NCI-H1930 (cell line): Measurements from ENCODE around the gene PPP4R1.

Experiments
- DNase-seq, 2 experiments: peaks; one replicate each; lab custom pipeline; 2025; lab: John Stamatoyannopoulos, UW

PPP4R1 gene

DNA sequence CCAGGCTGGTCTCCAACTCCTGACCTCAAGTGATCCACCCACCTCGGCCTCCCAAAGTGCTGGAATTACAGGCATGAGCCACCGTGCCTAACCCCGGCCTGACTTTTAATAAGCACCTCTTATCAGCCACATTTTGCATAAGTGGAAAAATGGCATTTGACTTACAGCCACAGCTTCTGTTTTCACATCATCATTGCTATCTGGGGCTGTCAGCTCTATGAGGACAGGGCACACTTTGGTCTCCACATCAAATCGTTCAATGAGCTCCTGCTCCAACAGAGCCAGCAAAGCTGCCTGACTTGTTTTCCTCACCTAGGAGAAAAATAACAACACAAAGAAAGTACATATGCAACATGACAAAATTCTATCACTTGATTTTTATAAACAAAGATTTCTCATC, 26.4 kb downstream of the PPP4R1 start:
- DNase-seq = no peak

DNA sequence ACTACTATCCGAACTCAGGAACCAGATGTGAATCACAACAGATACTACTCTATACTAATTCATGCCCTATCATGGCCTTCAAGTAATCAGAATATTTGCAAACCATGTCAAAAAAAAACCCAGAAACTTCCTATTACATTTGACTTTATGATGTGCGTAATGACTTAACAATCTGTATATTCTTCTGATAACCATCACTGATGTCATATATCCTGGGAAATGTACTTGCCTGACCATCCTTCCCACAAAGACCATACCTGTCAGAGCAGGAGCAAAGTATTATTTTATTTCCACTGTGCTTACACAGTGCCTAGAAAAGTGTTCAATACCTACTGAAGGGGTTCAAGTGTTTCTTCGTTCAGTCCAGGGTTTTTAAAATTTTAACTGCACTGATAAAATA, 27.5 kb downstream of the PPP4R1 start:
- DNase-seq = no peak

DNA sequence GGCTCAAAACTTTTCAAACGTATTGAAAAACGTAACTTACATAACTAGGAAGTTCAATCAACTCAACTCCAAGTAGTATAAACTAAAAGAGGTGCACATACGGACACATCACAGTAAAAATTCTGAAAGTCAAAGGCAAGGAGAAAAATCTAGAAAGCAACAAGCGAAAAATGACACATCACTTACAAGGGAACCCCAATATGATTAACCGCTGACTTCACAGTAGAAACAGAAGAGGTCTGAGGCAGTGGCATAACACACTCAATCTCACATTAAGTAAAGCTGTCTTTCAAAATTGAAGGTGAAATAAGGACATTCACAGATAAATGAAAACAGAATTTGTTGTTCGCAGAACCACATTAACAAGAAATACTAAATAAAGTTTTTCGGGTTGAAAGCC, 32.7 kb downstream of the PPP4R1 start:
- DNase-seq = no peak

- no peak for DNase-seq
Measured at GRCh38 chr18:9578306-9578705, 36.1 kb downstream of the PPP4R1 start.

DNA sequence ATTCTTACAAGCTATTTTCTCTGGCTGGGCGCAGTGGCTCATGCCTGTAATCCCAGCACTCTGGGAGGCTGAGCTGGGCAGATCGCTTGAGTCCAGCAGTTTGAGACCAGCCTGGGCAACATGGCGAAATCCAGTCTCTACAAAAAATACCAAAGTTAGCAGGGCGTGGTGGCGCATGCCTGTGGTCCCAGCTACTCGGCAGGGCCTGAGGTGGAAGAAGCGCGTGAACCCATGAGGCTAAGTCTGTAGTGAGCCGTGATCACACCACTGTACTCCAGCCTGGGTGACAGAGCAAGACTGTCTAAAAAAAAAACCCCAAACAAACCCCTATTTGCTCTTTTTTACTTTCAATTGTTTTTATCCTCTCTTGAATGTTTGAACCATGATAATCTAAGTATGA, 37.0 kb downstream of the PPP4R1 start:
- DNase-seq = no peak

DNA sequence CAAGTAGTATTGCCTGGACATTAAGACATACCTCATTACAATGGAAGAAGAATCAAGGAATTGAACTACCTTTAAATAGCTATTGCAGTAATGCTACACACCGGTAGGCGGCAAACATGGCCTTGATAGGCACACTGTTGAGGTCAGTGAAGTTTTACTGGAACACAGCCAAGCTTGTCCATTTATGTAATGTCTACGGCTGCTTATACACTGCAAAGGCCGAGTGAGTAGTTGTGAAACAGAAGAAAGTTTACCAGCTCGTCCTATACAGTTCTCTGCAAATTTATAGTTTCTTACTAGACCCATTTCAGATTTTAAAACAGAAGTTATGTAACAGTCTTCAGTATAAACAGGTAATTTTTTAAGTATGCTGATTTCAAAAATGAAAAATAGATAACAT, 38.8 kb downstream of the PPP4R1 start:
- no peak for DNase-seq

GRCh38 chr18:9574473-9575115, 39.8 kb downstream of the PPP4R1 start:
- DNase-seq = no peak

DNA sequence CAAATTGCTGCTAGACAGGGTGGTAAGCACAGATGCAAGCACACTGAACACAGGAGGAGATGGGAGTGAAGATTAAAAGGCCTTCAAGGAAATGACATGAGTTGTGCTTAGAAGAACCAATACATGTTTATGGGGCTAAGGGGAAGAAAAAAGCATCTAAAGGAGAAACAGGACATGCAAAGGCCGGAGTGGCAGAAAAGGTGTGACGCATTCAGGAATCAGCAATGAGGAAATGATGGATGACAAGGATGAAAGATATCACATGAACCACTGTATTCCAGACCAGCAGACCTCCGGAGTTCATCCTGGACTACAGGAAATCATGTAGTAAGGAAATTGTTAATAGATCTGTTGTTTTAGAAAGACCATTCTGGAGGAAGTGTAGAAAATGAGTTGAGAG, 42.8 kb downstream of the PPP4R1 start:
- no peak for DNase-seq

DNA sequence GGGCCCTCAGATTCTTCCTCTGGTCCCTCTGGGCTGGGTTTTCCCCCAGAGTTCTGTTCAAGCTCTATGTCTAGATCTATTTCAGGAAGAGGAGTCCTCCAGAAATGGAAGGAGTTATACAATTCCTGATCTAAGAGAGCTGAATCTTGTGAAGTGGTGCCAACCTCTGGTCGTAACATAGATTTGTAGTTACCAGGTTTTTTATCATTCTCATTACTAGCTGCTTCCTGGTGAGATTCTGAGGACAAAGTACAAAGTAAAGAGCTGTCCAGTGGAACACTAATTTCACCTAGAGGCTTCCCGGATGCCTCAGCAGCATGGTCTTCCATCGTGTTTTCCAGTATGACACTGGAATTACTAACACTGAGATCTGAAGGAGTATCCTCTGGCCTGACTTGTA, 44.1 kb downstream of the PPP4R1 start:
- no peak for DNase-seq

GRCh38 chr18:9569178-9569577, 45.2 kb downstream of the PPP4R1 start:
- no peak for DNase-seq

- DNase-seq = no peak
Measured at GRCh38 chr18:9568186-9568585, 46.2 kb downstream of the PPP4R1 start.

DNA sequence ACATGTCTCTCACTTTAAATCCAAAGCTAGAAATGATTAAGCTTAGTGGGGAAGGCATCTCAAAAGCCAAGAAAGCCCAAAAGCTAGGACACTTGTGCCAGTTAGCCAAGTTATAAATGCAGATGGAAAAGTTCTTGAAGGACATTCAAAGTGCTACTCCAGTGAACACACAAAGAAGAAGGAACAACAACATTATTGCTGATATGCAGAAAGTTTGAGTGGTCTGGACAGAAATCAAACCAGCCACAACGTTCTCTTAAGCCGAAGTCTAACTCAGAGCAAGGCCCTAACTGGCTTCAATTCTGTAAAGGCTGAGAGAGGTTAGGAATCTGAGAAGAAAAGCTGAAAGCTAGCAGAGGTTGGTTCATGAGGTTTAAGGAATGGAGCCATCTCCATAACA, 49.0 kb downstream of the PPP4R1 start:
- DNase-seq = no peak

GRCh38 chr18:9563331-9563730, 51.0 kb downstream of the PPP4R1 start:
- DNase-seq = no peak

- no peak for DNase-seq
Measured at GRCh38 chr18:9562584-9562983, 51.8 kb downstream of the PPP4R1 start.

DNA sequence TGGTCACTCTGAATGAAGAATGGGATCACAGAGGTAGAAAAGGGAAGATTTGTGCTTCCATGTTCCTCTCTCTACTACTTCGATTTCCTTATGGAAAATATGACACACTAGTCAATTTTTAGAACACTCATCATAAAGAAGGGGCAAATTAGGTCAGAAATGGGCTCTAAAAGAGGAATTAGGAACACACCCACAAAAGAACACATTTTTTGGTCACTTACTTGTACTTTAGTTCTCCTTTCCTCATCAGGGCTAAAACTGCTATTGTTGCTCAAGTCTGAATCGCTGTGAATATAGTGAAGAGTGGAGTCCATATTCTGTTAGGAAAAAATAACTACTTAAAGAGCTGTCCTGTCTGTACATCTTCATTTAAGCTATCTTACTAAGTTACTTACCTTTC, 52.6 kb downstream of the PPP4R1 start:
- no peak for DNase-seq

DNA sequence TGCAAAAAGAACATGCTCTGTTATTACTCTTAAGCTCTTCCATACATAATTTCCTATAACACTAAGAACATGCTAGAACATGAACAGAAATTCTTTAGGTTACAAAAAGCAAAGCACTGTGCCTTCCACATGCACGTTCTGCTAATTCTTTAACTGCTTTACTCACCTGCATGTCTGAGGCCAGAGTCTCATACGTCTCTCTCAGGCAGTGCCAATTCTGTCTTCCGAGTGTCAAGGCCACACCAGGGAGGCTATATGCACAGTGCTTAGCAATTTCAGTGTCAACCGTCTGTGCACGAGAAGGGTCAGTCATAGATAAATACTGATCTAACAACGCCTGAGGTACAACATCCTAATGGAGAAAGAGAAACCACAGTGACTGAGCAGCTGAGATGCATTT, 55.1 kb downstream of the PPP4R1 start:
- no peak for DNase-seq

DNA sequence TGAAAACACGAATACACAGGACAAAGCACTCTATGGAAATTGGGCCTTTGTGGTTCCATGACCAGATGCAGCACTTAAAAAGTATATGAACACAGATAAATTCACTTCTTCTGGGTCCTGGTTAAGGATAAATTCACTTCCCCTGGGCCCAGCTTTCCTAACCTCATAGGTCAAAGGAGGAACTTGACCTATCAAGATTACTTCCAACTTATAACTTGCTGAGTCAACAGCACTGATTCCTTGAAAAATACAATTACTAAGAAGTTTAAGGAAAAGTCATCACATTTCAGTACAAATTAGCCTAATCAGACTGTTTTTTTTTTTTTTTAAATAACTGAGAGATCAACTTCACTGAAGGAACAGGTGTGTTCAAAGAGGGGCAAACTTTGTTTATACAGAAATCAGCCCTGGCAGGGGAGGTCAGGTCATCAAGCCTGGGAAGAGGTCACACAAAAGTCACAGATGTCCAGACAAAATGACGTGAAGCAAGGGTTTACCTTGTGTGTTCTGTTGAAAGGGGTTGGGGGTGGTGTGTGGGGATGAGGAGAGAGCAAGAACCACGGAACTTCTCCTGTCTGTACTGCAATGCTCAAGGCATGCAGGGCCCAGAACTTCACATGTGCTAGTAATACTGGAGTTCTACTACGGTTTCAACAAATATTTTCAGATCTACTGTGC, 55.8 kb downstream of the PPP4R1 start:
- no peak for DNase-seq

DNA sequence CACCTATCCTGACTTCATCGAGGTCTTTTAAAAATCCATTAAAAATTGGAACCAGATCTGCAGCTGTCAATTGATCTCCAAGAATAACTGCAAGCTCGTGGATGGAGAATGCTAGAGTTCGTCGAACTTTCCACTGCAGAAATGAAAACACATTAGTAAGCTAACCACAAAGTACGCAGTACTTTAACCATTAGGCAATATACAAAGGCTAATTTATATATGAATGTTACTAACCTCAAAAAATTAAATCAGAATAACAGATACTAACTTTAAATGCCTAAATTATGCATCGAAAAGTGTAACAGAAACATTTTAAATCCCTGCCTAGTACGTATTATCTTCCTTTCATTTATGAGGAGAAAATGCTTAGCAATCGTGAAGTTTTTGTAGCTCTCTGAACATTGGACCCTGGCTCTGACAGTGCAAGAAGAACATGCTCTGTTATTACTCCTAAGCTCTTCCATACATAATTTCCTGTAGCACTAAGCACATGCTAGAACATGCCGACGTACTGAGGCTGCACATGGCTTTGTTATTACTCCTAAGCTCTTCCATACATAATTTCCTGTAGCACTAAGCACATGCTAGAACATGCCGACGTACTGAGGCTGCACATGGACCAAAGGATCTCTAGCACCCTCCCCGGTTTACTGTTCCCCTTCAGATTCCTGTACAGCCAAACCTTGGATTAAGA, 57.0 kb downstream of the PPP4R1 start:
- no peak for DNase-seq

DNA sequence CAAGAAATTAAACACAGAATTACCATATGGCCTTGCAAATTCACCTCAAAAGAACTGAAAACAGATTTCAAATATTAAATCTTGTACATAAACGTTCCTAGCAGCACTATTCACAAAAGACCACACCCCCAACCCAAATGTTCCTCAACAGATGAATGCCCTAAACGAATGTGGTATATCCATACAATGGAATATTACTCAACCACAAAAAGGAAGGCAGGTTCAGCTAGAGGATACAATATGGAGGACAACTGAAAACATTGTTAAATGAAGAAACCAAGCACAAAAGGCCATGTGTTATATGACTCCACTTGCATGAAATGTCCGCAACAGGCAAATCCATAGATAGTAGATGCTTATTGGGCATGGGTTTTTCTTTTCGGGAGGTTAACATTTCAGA, 61.7 kb downstream of the PPP4R1 start:
- DNase-seq = no peak

GRCh38 chr18:9552191-9552590, 62.2 kb downstream of the PPP4R1 start:
- no peak for DNase-seq

- DNase-seq = no peak
Measured at GRCh38 chr18:9550429-9550828, 63.9 kb downstream of the PPP4R1 start.

DNA sequence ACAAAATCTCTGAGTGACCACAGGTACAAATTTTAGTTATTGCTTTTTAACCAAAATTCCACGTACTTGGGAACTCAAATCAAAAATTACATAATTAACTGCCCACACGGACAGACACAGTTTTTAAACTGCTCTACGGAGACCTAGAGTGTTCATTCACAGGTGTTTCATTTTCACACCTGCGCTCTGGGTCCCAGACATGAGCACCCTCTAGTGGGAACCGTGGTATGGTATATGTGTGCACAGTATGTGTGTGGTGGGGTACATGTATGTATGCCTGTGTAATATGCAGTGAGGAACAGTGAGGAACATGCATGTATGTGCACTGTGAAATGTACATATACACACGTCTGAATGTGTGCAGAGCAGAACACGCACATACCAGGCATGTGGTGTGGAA, 65.0 kb downstream of the PPP4R1 start:
- no peak for DNase-seq

DNA sequence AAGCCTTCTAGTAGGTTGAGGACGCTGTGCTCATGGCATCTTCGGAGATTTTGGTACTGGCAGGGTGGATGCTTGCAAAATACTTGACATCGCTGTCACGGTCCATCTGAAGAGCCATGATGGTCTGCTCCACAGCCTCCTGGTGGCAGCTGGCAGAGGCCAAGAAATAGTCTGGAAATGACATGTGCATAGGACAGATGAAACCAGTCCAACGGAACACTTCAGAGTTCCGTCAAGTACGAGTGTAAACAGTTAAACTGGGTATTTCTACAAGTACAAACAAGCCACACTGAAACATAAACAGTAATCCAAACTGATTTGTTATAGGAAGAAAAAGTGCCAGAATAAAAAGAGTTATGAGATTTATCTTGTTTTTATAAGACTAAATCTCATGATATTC, 66.6 kb downstream of the PPP4R1 start:
- no peak for DNase-seq

DNA sequence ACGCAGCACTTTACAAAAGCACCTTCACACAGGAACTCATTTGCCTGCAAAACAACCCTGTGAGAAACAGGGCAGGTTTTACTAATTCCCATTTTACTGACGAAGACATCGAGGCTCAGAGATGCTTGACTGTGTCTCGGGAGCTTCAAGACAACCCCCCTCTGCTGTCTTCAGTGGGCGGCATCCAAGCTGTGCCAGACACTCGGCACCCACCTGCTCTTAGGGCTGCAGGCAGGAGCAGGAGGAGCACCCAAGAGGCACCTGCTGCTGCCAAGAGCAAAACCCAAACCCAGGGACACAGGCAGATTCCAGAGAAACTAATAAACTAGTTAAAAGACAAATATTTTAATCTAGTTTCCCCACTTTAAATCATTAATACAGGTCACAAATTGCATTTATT, 67.9 kb downstream of the PPP4R1 start:
- DNase-seq = no peak
